WTC11 (cell line): ENCODE results near the gene TTLL11. TPM values are rescaled to one million over a fixed set of nuclear protein-coding genes. Genes with fewer than 3 reads are reported as not detected.

Experiments
- ATAC-seq: fragments of 200-7000 bp; cut with Tn5 transposase; 2 replicates; pipeline ENCODE4 v1.10.0; 2021; ENCODE audit warnings: mild to moderate bottlenecking, moderate library complexity
- CTCF ChIA-PET: fragments of 300-600 bp; sonication (Branson Sonifier 250); formaldehyde crosslinking; loops from one replicate; lab custom pipeline; 2021; ENCODE audit warnings: antibody characterized with exemption; lab: Charles Lee
- POLR2A ChIA-PET: fragments of 350-600 bp; sonication (Branson Sonifier 250); formaldehyde crosslinking; loops from one replicate; lab custom pipeline; 2021; ENCODE audit warnings: antibody characterized with exemption; lab: Charles Lee
- DNase-seq: peaks from one replicate; pipeline ENCODE4 v3.0.0; 2021; ENCODE audit warnings: low spot score
- H3K27ac Mint-ChIP-seq: 2 replicates; pipeline ENCODE4 v1.8.0; 2021; ENCODE audit warnings: mixed read lengths
- H3K27me3 Mint-ChIP-seq: 2 replicates; pipeline ENCODE4 v1.8.0; 2021; ENCODE audit warnings: low read depth, mild to moderate bottlenecking, moderate library complexity, mixed read lengths
- H3K36me3 Mint-ChIP-seq: 2 replicates; pipeline ENCODE4 v1.8.0; 2021; ENCODE audit warnings: mixed read lengths
- H3K4me1 Mint-ChIP-seq: 2 replicates; pipeline ENCODE4 v1.8.0; 2022; ENCODE audit warnings: mixed read lengths
- H3K4me3 Mint-ChIP-seq: 2 replicates; pipeline ENCODE4 v1.8.0; 2021; ENCODE audit warnings: mild to moderate bottlenecking, moderate library complexity, mixed read lengths
- H3K9me3 Mint-ChIP-seq: 2 replicates; pipeline ENCODE4 v1.8.0; 2021; ENCODE audit warnings: mixed read lengths
- AR ChIP-seq: fragments of 250-450 bp; sonication (Bioruptor Pico); IDR thresholded peaks from 2 replicates; pipeline ENCODE4 v1.9.0; 2021; ENCODE audit warnings: mild to moderate bottlenecking
- ATF1 ChIP-seq: sonication (generic); formaldehyde crosslinking; IDR thresholded peaks from 2 replicates; pipeline ENCODE4 v1.8.1; 2023; ENCODE audit warnings: mild to moderate bottlenecking, moderate library complexity, missing genetic modification reagents
- CTCF ChIP-seq: fragments of 200-600 bp; IDR thresholded peaks from 2 replicates; pipeline ENCODE4 v1.8.0; 2022; ENCODE audit warnings: antibody characterized with exemption
- E2F5 ChIP-seq: sonication (generic); formaldehyde crosslinking; IDR thresholded peaks from 2 replicates; pipeline ENCODE4 v1.8.1; 2022; ENCODE audit warnings: mild to moderate bottlenecking, moderate library complexity, missing genetic modification reagents
- ESRRA ChIP-seq: sonication (generic); formaldehyde crosslinking; IDR thresholded peaks from 2 replicates; pipeline ENCODE4 v1.8.1; 2022; ENCODE audit warnings: mild to moderate bottlenecking, missing genetic modification reagents, borderline replicate concordance
- GRHL2 ChIP-seq: fragments of 250-450 bp; sonication (Bioruptor Pico); IDR thresholded peaks from 2 replicates; pipeline ENCODE4 v1.8.0; 2022; ENCODE audit warnings: mild to moderate bottlenecking, moderate library complexity; ENCODE audit not compliant: insufficient replicate concordance, severe bottlenecking
- MYBL2 ChIP-seq: sonication (generic); formaldehyde crosslinking; IDR thresholded peaks from 2 replicates; pipeline ENCODE4 v1.8.1; 2023; ENCODE audit warnings: mild to moderate bottlenecking, moderate library complexity, missing genetic modification reagents
- NFE2L1 ChIP-seq: sonication (generic); formaldehyde crosslinking; IDR thresholded peaks from 2 replicates; pipeline ENCODE4 v1.8.1; 2023; ENCODE audit warnings: missing genetic modification reagents
- NR3C1 ChIP-seq: sonication (generic); formaldehyde crosslinking; conservative IDR thresholded peaks from 2 replicates; pipeline ENCODE4 v1.8.1; 2023; ENCODE audit warnings: low read depth, mild to moderate bottlenecking, missing genetic modification reagents
- PRDM15 ChIP-seq: sonication (generic); formaldehyde crosslinking; IDR thresholded peaks from 2 replicates; pipeline ENCODE4 v1.8.0; 2022; ENCODE audit warnings: missing genetic modification reagents
- PREB ChIP-seq: sonication (generic); formaldehyde crosslinking; IDR thresholded peaks from 2 replicates; pipeline ENCODE4 v1.8.1; 2022; ENCODE audit warnings: mild to moderate bottlenecking, missing genetic modification reagents, moderate library complexity, borderline replicate concordance
- SMAD4 ChIP-seq: sonication (generic); formaldehyde crosslinking; IDR thresholded peaks from 2 replicates; pipeline ENCODE4 v1.8.0; 2022; ENCODE audit warnings: mild to moderate bottlenecking, missing genetic modification reagents
- USF1 ChIP-seq: sonication (generic); formaldehyde crosslinking; IDR thresholded peaks from 2 replicates; pipeline ENCODE4 v1.8.0; 2022; ENCODE audit warnings: mild to moderate bottlenecking, missing genetic modification reagents
- ZNF121 ChIP-seq: sonication (generic); formaldehyde crosslinking; IDR thresholded peaks from 2 replicates; pipeline ENCODE4 v1.8.0; 2023; ENCODE audit warnings: missing genetic modification reagents
- ZNF532 ChIP-seq: fragments of 250-450 bp; sonication (Bioruptor Pico); IDR thresholded peaks from 2 replicates; pipeline ENCODE4 v1.9.0; 2021; ENCODE audit warnings: mild to moderate bottlenecking, borderline replicate concordance
- total RNA-seq: library from RNA; stranded (reverse); gene quantifications from 3 replicates; pipeline ENCODE4 v1.2.3, GENCODE V29; 2021

The TTLL11 gene
- total RNA-seq, 1 experiment from 2014 or later: 1.1 TPM

GRCh38 chr9:121995997-121996396, 97.1 kb downstream of the TTLL11 start (continued):
- TF ChIP-seq E2F5 (CRISPR knock-in tag) (no peak), GRHL2 (CRISPR knock-in tag) (no peak), PREB (CRISPR knock-in tag) (no peak), ZNF121 (no peak)
- TF ChIP-seq, all 79 proteins: peak for 0

GRCh38 chr9:121992571-121993212, 100.4 kb downstream of the TTLL11 start:
- ATAC-seq (peak; percentile 63), DNase-seq (peak; percentile 39)
- peaks cover 18% of the 10 kb centered on the region for H3K27me3 Mint-ChIP-seq
- H3K4me3 Mint-ChIP-seq: no peak overlapping the region
- H3K9me3 Mint-ChIP-seq: no peaks in the 10 kb centered on the region
- ChIA-PET POLR2A (no interaction called here), CTCF (interaction anchor here (1.0 kb wide), 1 partner anchor 57 kb away, joined by 3 read pairs; no protein-coding TSS in a partner anchor)
- H3K27ac Mint-ChIP-seq: no peak overlapping the region
- peak; percentile 83 for TF ChIP-seq CTCF
- TF ChIP-seq ATF1 (CRISPR knock-in tag): no peak
- H3K4me1 Mint-ChIP-seq: no peaks in the 10 kb centered on the region
- H3K36me3 Mint-ChIP-seq: no peaks in the 10 kb centered on the region

- POLR2A ChIA-PET: no interaction called here
- no peaks in the 10 kb centered on the region for H3K9me3 Mint-ChIP-seq
- TF ChIP-seq NFE2L1 (CRISPR knock-in tag) (no peak), NR3C1 (CRISPR knock-in tag) (no peak), ESRRA (CRISPR knock-in tag) (no peak), MYBL2 (CRISPR knock-in tag) (no peak), PRDM15 (CRISPR knock-in tag) (no peak), ZNF121 (no peak), SMAD4 (no peak), ZNF532 (CRISPR knock-in tag) (no peak), USF1 (CRISPR knock-in tag) (no peak), AR (CRISPR knock-in tag) (no peak), E2F5 (CRISPR knock-in tag) (no peak)
These were observed 101.8 kb downstream of the TTLL11 start for GRCh38 chr9:121991307-121991661.

More at GRCh38 chr9:121991307-121991661, 101.8 kb downstream of the TTLL11 start:
- no peak overlapping the region for H3K27ac Mint-ChIP-seq
- H3K36me3 Mint-ChIP-seq: no peaks in the 10 kb centered on the region
- ATAC-seq (no peak), DNase-seq (no peak)
- no peaks in the 10 kb centered on the region for H3K4me1 Mint-ChIP-seq
- peaks cover 17% of the 10 kb centered on the region for H3K27me3 Mint-ChIP-seq
- no peak overlapping the region for H3K4me3 Mint-ChIP-seq
- CTCF ChIA-PET: interaction anchor here (0.5 to 3.1 kb wide), 3 partner anchors 9 to 445 kb away, joined by 4 to 19 read pairs (median 12); no protein-coding TSS in a partner anchor
